Liver (tissue), 9 donors: Measurements from ENCODE around the gene NPS. TPM values are rescaled to one million over a fixed set of nuclear protein-coding genes. Genes with fewer than 3 reads are reported as not detected.

ENCODE experiments used
- DNase-seq: peaks from one replicate; pipeline ENCODE4 v3.0.0-alpha.2; 2017; ENCODE audit warnings: low spot score
- H3K27ac ChIP-seq, 2 donors: one replicate each; pipeline ENCODE4 v1.7.0; 2013; ENCODE audit warnings: inconsistent platforms in 2 of 2, low read length in 2 of 2, control low read depth in 1 of 2, low read depth in 1 of 2, mild to moderate bottlenecking in 1 of 2
- H3K27me3 ChIP-seq, 4 donors: one replicate each; pipeline versions ENCODE4 v1.6.1 to v1.7.0; 2013; ENCODE audit warnings: low read length in 3 of 4, inconsistent platforms in 1 of 4, mild to moderate bottlenecking in 1 of 4, moderate library complexity in 1 of 4; ENCODE audit not compliant: control insufficient read depth in 4 of 4, insufficient read depth in 4 of 4
- H3K36me3 ChIP-seq, 4 donors: one replicate each; pipeline versions ENCODE4 v1.6.1 to v1.7.0; 2013; ENCODE audit warnings: low read length in 3 of 4, mild to moderate bottlenecking in 3 of 4, low read depth in 1 of 4, moderate library complexity in 1 of 4; ENCODE audit not compliant: control insufficient read depth in 4 of 4, insufficient read depth in 3 of 4
- H3K4me1 ChIP-seq, 4 donors: one replicate each; pipeline versions ENCODE4 v1.6.1 to v1.7.0; 2013; ENCODE audit warnings: low read length in 3 of 4, mild to moderate bottlenecking in 3 of 4, moderate library complexity in 1 of 4; ENCODE audit not compliant: control insufficient read depth in 4 of 4, insufficient read depth in 4 of 4
- H3K4me3 ChIP-seq, 3 donors: one replicate each; pipeline versions ENCODE4 v1.6.1 to v1.7.0; 2013; ENCODE audit warnings: low read length in 3 of 3, control low read depth in 1 of 3, low read depth in 1 of 3, mild to moderate bottlenecking in 1 of 3
- H3K9ac ChIP-seq, 2 donors: one replicate each; pipeline ENCODE4 v1.7.0; 2013; ENCODE audit warnings: low read length in 2 of 2, mild to moderate bottlenecking in 2 of 2, moderate library complexity in 2 of 2, control low read depth in 1 of 2, low read depth in 1 of 2
- H3K9me3 ChIP-seq, 4 donors: one replicate each; pipeline versions ENCODE4 v1.6.1 to v1.7.0; 2013; ENCODE audit warnings: low read length in 3 of 4; ENCODE audit not compliant: control insufficient read depth in 4 of 4
- ATF3 ChIP-seq: IDR thresholded peaks from 2 replicates; pipeline ENCODE4 v1.6.1; 2016; ENCODE audit warnings: antibody characterized with exemption
- CTCF ChIP-seq: fragments of 150-350 bp; IDR thresholded peaks from 2 replicates; pipeline ENCODE4 v1.5.1; 2017; ENCODE audit warnings: improper control_type of control experiment, low read depth, low read length; ENCODE audit not compliant: missing input control
- EGR1 ChIP-seq, 2 donors: IDR thresholded peaks; 2 replicates each; pipeline ENCODE4 v1.6.1; 2016 to 2018; ENCODE audit warnings: antibody characterized with exemption in 2 of 2, low read depth in 2 of 2
- FOXA1 ChIP-seq: IDR thresholded peaks from 2 replicates; pipeline ENCODE4 v1.6.1; 2016; ENCODE audit warnings: antibody characterized with exemption
- FOXA2 ChIP-seq: IDR thresholded peaks from 2 replicates; pipeline ENCODE4 v1.6.1; 2016; ENCODE audit warnings: antibody characterized with exemption
- GABPA ChIP-seq, 2 donors: IDR thresholded peaks in 1 of 2; conservative IDR thresholded peaks in 1 of 2; 2 replicates each; pipeline ENCODE4 v1.6.1; 2016; ENCODE audit warnings: antibody characterized with exemption in 2 of 2, mild to moderate bottlenecking in 1 of 2, moderate library complexity in 1 of 2
- HNF4A ChIP-seq, 2 donors: conservative IDR thresholded peaks; 2 replicates each; pipeline ENCODE4 v1.6.1; 2016; ENCODE audit warnings: antibody characterized with exemption in 2 of 2, mild to moderate bottlenecking in 2 of 2
- HNF4G ChIP-seq: IDR thresholded peaks from 2 replicates; pipeline ENCODE4 v1.6.1; 2016; ENCODE audit warnings: antibody characterized with exemption
- JUND ChIP-seq, 2 donors: IDR thresholded peaks; 2 replicates each; pipeline ENCODE4 v1.6.1; 2016; ENCODE audit warnings: antibody characterized with exemption in 2 of 2
- MAX ChIP-seq: IDR thresholded peaks from 2 replicates; pipeline ENCODE4 v1.6.1; 2016; ENCODE audit warnings: antibody characterized with exemption
- RAD21 ChIP-seq, 2 donors: IDR thresholded peaks; 2 replicates each; pipeline ENCODE4 v1.6.1; 2016; ENCODE audit warnings: antibody characterized with exemption in 2 of 2, mild to moderate bottlenecking in 2 of 2
- TAF1 ChIP-seq: conservative IDR thresholded peaks from 2 replicates; pipeline ENCODE4 v1.6.1; 2016; ENCODE audit warnings: antibody characterized with exemption, mild to moderate bottlenecking
- YY1 ChIP-seq: IDR thresholded peaks from 2 replicates; pipeline ENCODE4 v1.6.1; 2016; ENCODE audit warnings: antibody characterized with exemption, mild to moderate bottlenecking
- ZBTB33 ChIP-seq: IDR thresholded peaks from 2 replicates; pipeline ENCODE4 v1.6.1; 2016; ENCODE audit warnings: antibody characterized with exemption
- WGBS: extraction: QIAGEN DNeasy Blood & Tissue Kit; methylation state at CpG from one replicate; pipeline ENCODE4 v1.1.7; 2013; 5-methylcytosine and 5-hydroxymethylcytosine counted together
- polyA plus RNA-seq, 2 donors: library from polyadenylated mRNA; stranded (reverse) in 1 of 2; unstranded in 1 of 2; fragments of 200-250 nt in 1 of 2; fragments of >200 nt in 1 of 2; fragmentation: Nextera tagmentation in 1 of 2; extraction: Ambion mirVana in 1 of 2; gene quantifications; one replicate each; pipeline versions ENCODE4 v1.2.1 to v1.2.3, GENCODE V29; 2013 to 2015
- total RNA-seq, 2 donors: library from RNA; depleted of rRNA; stranded (reverse); fragments of >200 nt; gene quantifications; one replicate each; pipeline ENCODE4 v1.2.3, GENCODE V29; 2014
- TF ChIP-seq, protein P1 (sequence below): IDR thresholded peaks from 2 replicates; pipeline ENCODE4 v1.6.1; 2016; ENCODE audit warnings: antibody characterized with exemption, mild to moderate bottlenecking
- donor health status: healthy.
- donor health status: healthy.
- donor health status: healthy.
- donor health status: healthy.
- donor health status: healthy.

The NPS gene
- total and polyA plus RNA-seq, 4 donors, result not detected

GRCh38 chr10:127536972-127537760 is 11.9 kb upstream of the NPS start:
- no peaks in the 10 kb centered on the region for H3K4me1 ChIP-seq
- no peaks in the 10 kb centered on the region for H3K36me3 ChIP-seq
- no peak overlapping the region for H3K9ac ChIP-seq
- no peak for DNase-seq
- WGBS, result 81% methylated on average over 21 of the region's 21 CpGs
- H3K4me3 ChIP-seq, result no peak overlapping the region
- no peak overlapping the region for H3K27ac ChIP-seq
- H3K9me3 ChIP-seq, result no peaks in the 10 kb centered on the region
- no peaks in the 10 kb centered on the region for H3K27me3 ChIP-seq
- no peak for TF ChIP-seq YY1
- no peak for TF ChIP-seq FOXA2
- TF ChIP-seq GABPA (IDR thresholded peaks at IDR 0.05 in 1 of 2, conservative IDR thresholded peaks at IDR 0.05 in 1 of 2), result no peak
- no peak for TF ChIP-seq EGR1 (IDR thresholded peaks at IDR 0.05; ENCODE audit: low read depth in 2 of 2)
- TF ChIP-seq JUND (IDR thresholded peaks at IDR 0.05), result no peak
- TF ChIP-seq, protein P1, sequence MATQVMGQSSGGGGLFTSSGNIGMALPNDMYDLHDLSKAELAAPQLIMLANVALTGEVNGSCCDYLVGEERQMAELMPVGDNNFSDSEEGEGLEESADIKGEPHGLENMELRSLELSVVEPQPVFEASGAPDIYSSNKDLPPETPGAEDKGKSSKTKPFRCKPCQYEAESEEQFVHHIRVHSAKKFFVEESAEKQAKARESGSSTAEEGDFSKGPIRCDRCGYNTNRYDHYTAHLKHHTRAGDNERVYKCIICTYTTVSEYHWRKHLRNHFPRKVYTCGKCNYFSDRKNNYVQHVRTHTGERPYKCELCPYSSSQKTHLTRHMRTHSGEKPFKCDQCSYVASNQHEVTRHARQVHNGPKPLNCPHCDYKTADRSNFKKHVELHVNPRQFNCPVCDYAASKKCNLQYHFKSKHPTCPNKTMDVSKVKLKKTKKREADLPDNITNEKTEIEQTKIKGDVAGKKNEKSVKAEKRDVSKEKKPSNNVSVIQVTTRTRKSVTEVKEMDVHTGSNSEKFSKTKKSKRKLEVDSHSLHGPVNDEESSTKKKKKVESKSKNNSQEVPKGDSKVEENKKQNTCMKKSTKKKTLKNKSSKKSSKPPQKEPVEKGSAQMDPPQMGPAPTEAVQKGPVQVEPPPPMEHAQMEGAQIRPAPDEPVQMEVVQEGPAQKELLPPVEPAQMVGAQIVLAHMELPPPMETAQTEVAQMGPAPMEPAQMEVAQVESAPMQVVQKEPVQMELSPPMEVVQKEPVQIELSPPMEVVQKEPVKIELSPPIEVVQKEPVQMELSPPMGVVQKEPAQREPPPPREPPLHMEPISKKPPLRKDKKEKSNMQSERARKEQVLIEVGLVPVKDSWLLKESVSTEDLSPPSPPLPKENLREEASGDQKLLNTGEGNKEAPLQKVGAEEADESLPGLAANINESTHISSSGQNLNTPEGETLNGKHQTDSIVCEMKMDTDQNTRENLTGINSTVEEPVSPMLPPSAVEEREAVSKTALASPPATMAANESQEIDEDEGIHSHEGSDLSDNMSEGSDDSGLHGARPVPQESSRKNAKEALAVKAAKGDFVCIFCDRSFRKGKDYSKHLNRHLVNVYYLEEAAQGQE, result no peak
- TF ChIP-seq TAF1, result no peak
- TF ChIP-seq RAD21 (IDR thresholded peaks at IDR 0.05), result no peak
- TF ChIP-seq HNF4A (conservative IDR thresholded peaks at IDR 0.05), result no peak
- TF ChIP-seq CTCF, result no peak
- TF ChIP-seq FOXA1, result no peak
- TF ChIP-seq ZBTB33, result no peak

- H3K27me3 ChIP-seq, result no peaks in the 10 kb centered on the region
- H3K4me3 ChIP-seq, result no peak overlapping the region
- DNase-seq, result no peak
- no peak overlapping the region for H3K9ac ChIP-seq
- no peaks in the 10 kb centered on the region for H3K9me3 ChIP-seq
- no peak overlapping the region for H3K27ac ChIP-seq
- H3K4me1 ChIP-seq, result no peaks in the 10 kb centered on the region
- no peaks in the 10 kb centered on the region for H3K36me3 ChIP-seq
- 76% methylated on average over 8 of the region's 8 CpGs for WGBS
- no peak for TF ChIP-seq ATF3
- TF ChIP-seq RAD21 (IDR thresholded peaks at IDR 0.05), result no peak
- no peak for TF ChIP-seq MAX
- no peak for TF ChIP-seq YY1
- TF ChIP-seq, protein P1, result no peak
- TF ChIP-seq HNF4A (conservative IDR thresholded peaks at IDR 0.05), result no peak
- TF ChIP-seq JUND (IDR thresholded peaks at IDR 0.05), result no peak
- no peak for TF ChIP-seq CTCF
- no peak for TF ChIP-seq HNF4G
Observed at GRCh38 chr10:127537924-127538323, 11.2 kb upstream of the NPS start.
